PFSK-1 (cell line): ENCODE data around the gene OTULINL.

Experiments used
- FOXP2 ChIP-seq: optimal IDR thresholded peaks from 2 replicates; pipeline ENCODE3; 2011; ENCODE audit warnings: borderline replicate concordance, control low read depth, inconsistent platforms; ENCODE audit not compliant: insufficient read depth; ENCODE audit errors: extremely low read length, extremely low read depth
- POLR2AphosphoS5 ChIP-seq: IDR thresholded peaks from 2 replicates; pipeline ENCODE4 v1.6.1; 2012; ENCODE audit warnings: low read depth, mild to moderate bottlenecking, control low read depth, low read length, moderate library complexity
- REST ChIP-seq, 2 experiments: IDR thresholded peaks; 2 replicates each; pipeline versions ENCODE4 v1.6.1 to v1.8.0; 2011 to 2012; ENCODE audit warnings: low read depth in 2 of 2, low read length in 2 of 2, control low read depth in 1 of 2, inconsistent platforms in 1 of 2, mild to moderate bottlenecking in 1 of 2, moderate library complexity in 1 of 2; ENCODE audit not compliant: insufficient read depth in 1 of 2
- SIN3A ChIP-seq: IDR thresholded peaks from 2 replicates; pipeline ENCODE4 v1.6.1; 2012; ENCODE audit warnings: mild to moderate bottlenecking, low read length, moderate library complexity, borderline replicate concordance; ENCODE audit not compliant: insufficient read depth
- TAF1 ChIP-seq: IDR thresholded peaks from 2 replicates; pipeline ENCODE4 v1.6.1; 2012; ENCODE audit warnings: low read length, control low read depth, borderline replicate concordance; ENCODE audit not compliant: insufficient read depth

Gene OTULINL

GRCh38 chr5:14579731-14580397 is 1.7 kb upstream of the OTULINL start:
- no peak for TF ChIP-seq TAF1
- no peak for TF ChIP-seq SIN3A
- TF ChIP-seq REST (IDR thresholded peaks at IDR 0.05; ENCODE audit: insufficient read depth in 1 of 2, low read depth in 2 of 2, low read length in 2 of 2), result no peak
- TF ChIP-seq FOXP2, result no peak
- no peak for TF ChIP-seq POLR2AphosphoS5

GRCh38 chr5:14580398-14581034 is 1.1 kb upstream of the OTULINL start:
- TF ChIP-seq FOXP2 (no peak), POLR2AphosphoS5 (no peak), TAF1 (no peak), REST (IDR thresholded peaks at IDR 0.05; ENCODE audit: insufficient read depth in 1 of 2, low read depth in 2 of 2, low read length in 2 of 2) (no peak), SIN3A (no peak)

GRCh38 chr5:14581891-14582796 is 552 bp downstream of the OTULINL start:
- no peak for TF ChIP-seq SIN3A
- no peak for TF ChIP-seq TAF1
- no peak for TF ChIP-seq FOXP2

GRCh38 chr5:14582797-14583137 is 1.2 kb downstream of the OTULINL start:
- no peak for TF ChIP-seq TAF1

GRCh38 chr5:14584848-14585247 is 3.3 kb downstream of the OTULINL start:
- TF ChIP-seq SIN3A (no peak), FOXP2 (no peak), REST (IDR thresholded peaks at IDR 0.05; ENCODE audit: insufficient read depth in 1 of 2, low read depth in 2 of 2, low read length in 2 of 2) (no peak), TAF1 (no peak), POLR2AphosphoS5 (no peak)

- TF ChIP-seq FOXP2 (no peak), SIN3A (no peak), TAF1 (no peak), POLR2AphosphoS5 (no peak)
Observed at GRCh38 chr5:14587150-14587549, 5.6 kb downstream of the OTULINL start.
